DMS114 treated with DMSO at 0.1 percent for 48 hours (cell line): Measurements from ENCODE around the gene TMEM130.
"Not testable (repeated sequence)": the region's sequence is repeated elsewhere in the genome, so short reads cannot be mapped to it uniquely, and the experiment has no call there.

ENCODE experiments used
- DNase-seq: peaks from one replicate; lab custom pipeline; 2025; ENCODE audit not compliant: unreplicated experiment; lab: John Stamatoyannopoulos, UW

Gene TMEM130

GRCh38 chr7:98842552-98842951, 27.3 kb downstream of the TMEM130 start:
- DNase-seq: not testable (repeated sequence)

GRCh38 chr7:98841179-98841997, 28.4 kb downstream of the TMEM130 start:
- peak; percentile 12 for DNase-seq

GRCh38 chr7:98840722-98841121, 29.1 kb downstream of the TMEM130 start:
- DNase-seq: no peak

- DNase-seq: no peak
These were observed 29.7 kb downstream of the TMEM130 start for GRCh38 chr7:98840096-98840495.

GRCh38 chr7:98837630-98837972, 32.2 kb downstream of the TMEM130 start:
- DNase-seq: no peak

GRCh38 chr7:98836811-98837629, 32.8 kb downstream of the TMEM130 start:
- DNase-seq: no peak

- DNase-seq: no peak
These were observed 34.9 kb downstream of the TMEM130 start for GRCh38 chr7:98834949-98835348.

GRCh38 chr7:98833022-98833421, 36.8 kb downstream of the TMEM130 start:
- no peak for DNase-seq

GRCh38 chr7:98831641-98832221, 38.1 kb downstream of the TMEM130 start:
- no peak for DNase-seq

GRCh38 chr7:98830972-98831548, 38.8 kb downstream of the TMEM130 start:
- no peak for DNase-seq

- DNase-seq: no peak
These were observed 41.4 kb downstream of the TMEM130 start for GRCh38 chr7:98828368-98828767.

- no peak for DNase-seq
These were observed 42.6 kb downstream of the TMEM130 start for GRCh38 chr7:98827258-98827657.

GRCh38 chr7:98826811-98827231, 43.0 kb downstream of the TMEM130 start:
- DNase-seq: no peak

GRCh38 chr7:98826387-98826786, 43.4 kb downstream of the TMEM130 start:
- DNase-seq: no peak

- DNase-seq: no peak
These were observed 46.6 kb downstream of the TMEM130 start for GRCh38 chr7:98823226-98823625.

- no peak for DNase-seq
These were observed 48.5 kb downstream of the TMEM130 start for GRCh38 chr7:98821348-98821747.

- DNase-seq: no peak
These were observed 52.7 kb downstream of the TMEM130 start for GRCh38 chr7:98816967-98817710.

- DNase-seq: no peak
These were observed 53.6 kb downstream of the TMEM130 start for GRCh38 chr7:98816241-98816640.

- DNase-seq: no peak
These were observed 54.5 kb downstream of the TMEM130 start for GRCh38 chr7:98815313-98815712.

GRCh38 chr7:98811299-98811698, 58.5 kb downstream of the TMEM130 start:
- no peak for DNase-seq
